IgD-negative memory B cell (primary cell): ENCODE measurements around the gene OR52I2. TPM values are rescaled to one million over a fixed set of nuclear protein-coding genes. Genes with fewer than 3 reads are reported as not detected.

Source experiments
- H3K27ac Mint-ChIP-seq, 3 donors: one replicate each; pipeline ENCODE4 v1.8.0; 2020 to 2022; ENCODE audit warnings: mild to moderate bottlenecking in 3 of 3, mixed read lengths in 3 of 3, moderate library complexity in 1 of 3
- H3K27me3 Mint-ChIP-seq: one replicate; pipeline ENCODE4 v1.8.0; 2021; ENCODE audit warnings: mixed read lengths
- H3K36me3 Mint-ChIP-seq: one replicate; pipeline ENCODE4 v1.8.0; 2020; ENCODE audit warnings: mild to moderate bottlenecking, mixed read lengths
- H3K4me1 Mint-ChIP-seq, 3 donors: one replicate each; pipeline ENCODE4 v1.8.0; 2020 to 2022; ENCODE audit warnings: mixed read lengths in 3 of 3, mild to moderate bottlenecking in 1 of 3
- H3K4me3 Mint-ChIP-seq, 4 donors: one replicate each; pipeline ENCODE4 v1.8.0; 2020 to 2022; ENCODE audit warnings: mild to moderate bottlenecking in 4 of 4, mixed read lengths in 4 of 4, moderate library complexity in 3 of 4
- H3K9me3 Mint-ChIP-seq, 3 donors: one replicate each; pipeline ENCODE4 v1.8.0; 2020 to 2021; ENCODE audit warnings: mixed read lengths in 3 of 3, mild to moderate bottlenecking in 1 of 3
- polyA plus RNA-seq: library from polyadenylated mRNA; unstranded; fragments of 300-500 nt; fragmentation: Illumina TruSeq; gene quantifications from one replicate; pipeline ENCODE4 v1.2.3, GENCODE V29; 2021

The OR52I2 gene
- polyA plus RNA-seq, 1 donor from 2014 or later, result not detected

DNA sequence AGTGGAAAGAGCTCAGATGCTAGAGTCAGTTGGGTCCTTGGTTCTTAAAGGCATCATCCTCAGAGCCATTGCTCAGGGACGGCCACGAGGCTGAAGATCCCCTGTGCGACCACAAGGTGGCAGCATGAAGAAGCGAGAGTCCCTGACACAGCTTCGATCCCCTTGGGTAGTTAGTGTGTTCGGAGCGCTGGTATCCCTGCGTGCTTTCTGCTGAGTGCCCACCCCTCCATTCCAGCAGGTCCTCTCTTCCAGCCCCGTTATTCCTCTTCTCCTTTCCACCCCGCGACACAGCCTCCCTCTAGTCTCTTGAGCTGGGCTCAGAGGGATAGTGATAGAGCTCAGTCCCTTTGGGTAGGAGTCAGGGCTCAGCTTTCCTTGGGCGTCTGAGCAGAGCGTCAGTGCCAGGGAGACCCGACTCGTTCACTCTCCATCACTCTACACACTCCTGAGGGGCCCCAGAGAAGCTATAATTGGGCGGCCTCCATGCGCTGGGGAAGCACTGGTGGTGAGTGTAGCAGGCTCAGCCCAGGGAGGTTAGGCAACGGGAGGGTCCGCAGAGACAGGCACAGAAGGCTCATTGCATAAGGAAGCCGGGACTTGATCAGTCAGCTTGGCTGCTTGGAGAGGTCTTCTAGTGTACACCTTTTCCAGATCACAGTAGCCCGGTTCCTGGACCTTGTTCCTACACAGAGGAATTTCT, 55.6 kb downstream of the OR52I2 start, which contains the start of gene OR51D1:
TSS of gene OR51D1 (plus strand) at position 516 of the 700 bp plus-strand sequence. CDS start 2,314 bp downstream, outside the sequence.
- Mint-ChIP-seq H3K4me1 (no peaks in the 10 kb centered on the region), H3K27me3 (peaks cover 1% of the 10 kb centered on the region), H3K27ac (no peak within 1 kb of the TSS), H3K9me3 (peaks cover 0 to 2% (median 0%) of the 10 kb centered on the region in 3 donors), H3K4me3 (no peak within 1 kb of the TSS), H3K36me3 (peaks cover 1% of the 10 kb centered on the region)

DNA sequence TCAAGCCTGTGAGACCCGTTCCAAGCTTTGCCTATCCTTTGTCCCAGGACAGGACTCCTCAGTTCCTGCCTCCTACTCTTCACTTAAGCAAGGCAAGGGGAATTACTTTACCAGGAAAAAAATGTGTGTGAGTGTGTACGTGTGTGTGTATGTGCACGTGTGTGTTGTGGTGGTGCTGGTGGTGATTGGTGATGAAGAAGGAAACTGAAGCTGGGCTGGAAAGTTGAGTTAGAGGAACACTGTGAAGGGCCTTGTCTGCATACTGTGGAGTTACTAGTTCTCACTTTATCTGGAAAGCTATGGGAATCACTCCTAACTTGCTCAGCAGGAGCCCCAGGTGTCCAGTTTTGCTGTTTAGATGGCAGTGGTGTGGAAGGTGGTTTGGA, 56.1 kb downstream of the OR52I2 start:
- Mint-ChIP-seq H3K4me3 (no peak overlapping the region), H3K9me3 (peaks cover 0 to 2% (median 0%) of the 10 kb centered on the region in 3 donors), H3K27me3 (peaks cover 1% of the 10 kb centered on the region)

DNA sequence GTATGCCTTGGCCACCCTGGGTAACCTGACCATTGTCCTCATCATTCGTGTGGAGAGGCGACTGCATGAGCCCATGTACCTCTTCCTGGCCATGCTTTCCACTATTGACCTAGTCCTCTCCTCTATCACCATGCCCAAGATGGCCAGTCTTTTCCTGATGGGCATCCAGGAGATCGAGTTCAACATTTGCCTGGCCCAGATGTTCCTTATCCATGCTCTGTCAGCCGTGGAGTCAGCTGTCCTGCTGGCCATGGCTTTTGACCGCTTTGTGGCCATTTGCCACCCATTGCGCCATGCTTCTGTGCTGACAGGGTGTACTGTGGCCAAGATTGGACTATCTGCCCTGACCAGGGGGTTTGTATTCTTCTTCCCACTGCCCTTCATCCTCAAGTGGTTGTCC, 58.4 kb downstream of the OR52I2 start:
- H3K9me3 Mint-ChIP-seq, result peaks cover 0 to 2% (median 0%) of the 10 kb centered on the region in 3 donors
- no peaks in the 10 kb centered on the region for H3K4me1 Mint-ChIP-seq
- H3K36me3 Mint-ChIP-seq, result peaks cover 1% of the 10 kb centered on the region
- H3K27me3 Mint-ChIP-seq, result peaks cover under 1% of the 10 kb centered on the region
- no peak overlapping the region for H3K4me3 Mint-ChIP-seq
- no peak overlapping the region for H3K27ac Mint-ChIP-seq

More for the DNA sequence above, 56.1 kb downstream of the OR52I2 start:
- Mint-ChIP-seq H3K4me1 (no peaks in the 10 kb centered on the region), H3K36me3 (peaks cover 1% of the 10 kb centered on the region), H3K27ac (no peak overlapping the region)

DNA sequence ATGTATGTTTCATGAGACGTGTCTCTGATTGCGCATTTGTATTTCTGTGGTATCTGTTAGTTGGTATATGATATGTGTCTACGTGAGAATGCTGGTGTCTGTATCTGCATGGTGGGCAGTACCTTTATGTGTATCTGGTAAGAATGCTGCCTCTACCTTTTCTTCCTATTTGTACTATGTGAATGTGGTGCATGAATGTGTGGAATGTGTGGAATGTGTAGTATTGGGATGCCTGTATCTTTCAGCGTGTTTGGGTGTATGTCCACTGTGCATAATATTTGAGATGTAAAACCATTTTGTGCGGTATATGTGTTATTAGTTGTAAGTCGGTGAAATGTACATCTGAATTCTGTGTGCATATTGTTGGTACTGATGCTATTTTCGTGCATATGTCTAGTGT, 60.0 kb downstream of the OR52I2 start:
- peaks cover 2% of the 10 kb centered on the region for H3K27me3 Mint-ChIP-seq
- H3K4me3 Mint-ChIP-seq, result no peak overlapping the region
- no peak overlapping the region for H3K27ac Mint-ChIP-seq
- no peaks in the 10 kb centered on the region for H3K4me1 Mint-ChIP-seq
- peaks cover 1% of the 10 kb centered on the region for H3K36me3 Mint-ChIP-seq
- peaks cover 0 to 2% (median 0%) of the 10 kb centered on the region in 3 donors for H3K9me3 Mint-ChIP-seq

DNA sequence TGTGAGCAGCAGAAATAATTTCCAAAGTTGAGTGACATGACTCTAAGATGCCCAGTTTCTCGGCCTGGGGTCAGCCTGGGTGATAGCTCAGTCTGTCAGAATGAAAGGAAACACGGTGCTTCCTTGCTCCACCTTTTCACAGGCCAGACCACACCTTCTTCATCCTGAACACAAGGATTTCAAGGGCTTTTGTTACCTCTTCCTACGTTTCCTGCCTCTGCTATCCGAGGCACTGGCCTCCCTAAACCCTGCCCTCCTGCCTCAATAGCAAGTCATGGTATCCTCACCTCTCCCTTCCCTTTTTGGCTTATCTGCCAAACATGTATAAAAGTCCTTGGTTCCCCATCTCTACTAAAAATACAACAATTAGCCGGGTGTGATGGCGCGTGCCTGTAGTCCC, 60.5 kb downstream of the OR52I2 start:
- peaks cover 0 to 2% (median 0%) of the 10 kb centered on the region in 3 donors for H3K9me3 Mint-ChIP-seq
- peaks cover 2% of the 10 kb centered on the region for H3K27me3 Mint-ChIP-seq
- peaks cover 1% of the 10 kb centered on the region for H3K36me3 Mint-ChIP-seq
- no peak overlapping the region for H3K4me3 Mint-ChIP-seq
- no peak overlapping the region for H3K27ac Mint-ChIP-seq
- H3K4me1 Mint-ChIP-seq, result no peaks in the 10 kb centered on the region

Other genes with a start within 250 kb of the OR52I2 start
- gene OR52B4, start 213.4 kb upstream of the OR52I2 start, polyA plus RNA-seq, result not detected
- gene TRIM21, start 188.0 kb upstream of the OR52I2 start, polyA plus RNA-seq, result 37.5 TPM
- not detected for gene OR52K2, start 132.4 kb upstream of the OR52I2 start, polyA plus RNA-seq
- gene OR52K1, start 99.1 kb upstream of the OR52I2 start, polyA plus RNA-seq, result not detected
- gene OR52M1, start 36.6 kb upstream of the OR52I2 start, polyA plus RNA-seq, result not detected
- gene OR52I1, start 12.3 kb downstream of the OR52I2 start, polyA plus RNA-seq, result not detected
- 13.1 TPM for gene TRIM68, start 26.5 kb downstream of the OR52I2 start, polyA plus RNA-seq
- gene OR51D1, start 55.7 kb downstream of the OR52I2 start, polyA plus RNA-seq, result not detected
- gene OR51E1, start 62.2 kb downstream of the OR52I2 start, polyA plus RNA-seq, result not detected
- gene OR51E2, start 116.1 kb downstream of the OR52I2 start, polyA plus RNA-seq, result not detected
- not detected for gene MMP26, start 123.0 kb downstream of the OR52I2 start, polyA plus RNA-seq
- gene OR51F1, start 188.2 kb downstream of the OR52I2 start, polyA plus RNA-seq, result not detected
- gene OR52R1, start 222.6 kb downstream of the OR52I2 start, polyA plus RNA-seq, result not detected
- gene OR51F2, start 239.6 kb downstream of the OR52I2 start, polyA plus RNA-seq, result not detected